Activated CD8-positive, alpha-beta memory T cell treated with anti-CD3 and anti-CD28 coated beads, Interleukin-2, amount 50 U/mL, for 24 hours (primary cell): ENCODE data around the gene CDK6.

Experiments used
- DNase-seq: peaks from one replicate; pipeline ENCODE4 v3.0.0-alpha.2; 2020; ENCODE audit errors: extremely low read depth

CDK6 gene

DNA sequence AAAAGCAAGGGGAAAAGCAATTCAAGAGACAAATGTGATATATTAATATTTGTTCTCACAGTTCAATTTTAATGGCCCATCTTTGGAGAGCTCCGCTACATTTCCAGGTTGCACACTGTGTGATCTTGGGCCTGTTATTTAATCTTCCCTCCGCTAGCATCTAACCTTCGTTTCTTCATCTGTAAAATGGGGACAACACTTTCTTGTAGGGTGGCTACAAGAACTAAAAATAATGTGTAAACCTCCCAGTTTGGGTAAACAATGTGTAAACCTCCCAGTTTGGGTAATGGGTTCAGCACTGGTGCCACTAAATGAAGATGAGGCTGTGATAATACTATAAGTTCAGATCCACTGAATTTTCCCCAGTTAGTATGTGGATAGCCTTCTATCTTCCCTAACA lies 99.5 kb downstream of the CDK6 start:
- DNase-seq: no peak

DNA sequence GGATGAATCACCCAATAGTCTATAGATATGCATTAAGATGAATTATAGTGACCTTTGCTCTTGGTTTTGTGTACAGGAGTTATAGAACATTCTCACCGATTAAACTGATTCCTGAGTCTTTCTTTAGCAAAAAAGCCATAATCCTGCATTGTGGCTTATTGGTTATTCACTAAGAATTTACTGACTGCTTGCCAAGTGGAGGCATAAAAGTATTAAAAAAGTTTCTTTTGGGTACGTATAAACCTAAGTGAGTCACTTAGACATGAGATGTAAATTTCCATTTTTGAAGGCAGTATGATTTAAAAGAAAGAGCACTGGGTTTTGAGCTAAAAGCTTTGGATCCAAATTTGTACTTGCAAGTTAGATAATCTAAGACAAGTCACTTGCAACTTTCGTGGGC lies 100.7 kb downstream of the CDK6 start:
- no peak for DNase-seq

DNA sequence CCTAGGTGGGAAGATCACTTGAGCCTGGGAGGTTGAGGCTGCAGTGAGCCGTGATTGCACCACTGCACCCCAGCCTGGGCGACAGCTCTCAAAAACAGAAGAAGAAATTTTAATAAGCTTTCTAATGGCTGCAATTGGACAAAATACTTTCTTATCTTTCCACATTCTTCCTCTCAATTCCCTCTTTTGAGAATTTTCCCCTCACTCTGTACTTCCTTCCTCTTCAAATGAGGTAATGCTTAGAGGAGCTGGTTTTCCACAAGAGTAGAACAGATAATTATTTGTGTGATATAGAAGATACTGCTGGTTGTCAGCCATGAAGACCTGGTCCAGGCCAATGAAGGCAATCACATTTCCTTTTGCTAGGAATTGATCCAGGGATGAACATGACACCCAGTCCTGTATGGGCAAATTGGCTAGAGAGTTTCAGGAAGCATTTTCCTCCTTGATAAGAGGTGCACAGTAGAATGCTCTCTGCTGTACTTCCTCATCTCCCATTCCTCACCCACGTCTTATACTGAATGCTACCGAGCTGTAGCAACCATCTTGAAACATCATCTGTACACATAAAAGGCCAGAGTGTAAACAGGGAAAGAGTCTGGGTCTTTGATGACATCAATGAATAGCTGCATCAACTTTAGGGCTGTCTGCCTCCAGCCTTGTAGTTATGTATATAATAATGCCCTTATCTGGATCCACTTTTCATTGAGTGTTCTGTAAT lies 103.9 kb downstream of the CDK6 start:
- no peak for DNase-seq

DNA sequence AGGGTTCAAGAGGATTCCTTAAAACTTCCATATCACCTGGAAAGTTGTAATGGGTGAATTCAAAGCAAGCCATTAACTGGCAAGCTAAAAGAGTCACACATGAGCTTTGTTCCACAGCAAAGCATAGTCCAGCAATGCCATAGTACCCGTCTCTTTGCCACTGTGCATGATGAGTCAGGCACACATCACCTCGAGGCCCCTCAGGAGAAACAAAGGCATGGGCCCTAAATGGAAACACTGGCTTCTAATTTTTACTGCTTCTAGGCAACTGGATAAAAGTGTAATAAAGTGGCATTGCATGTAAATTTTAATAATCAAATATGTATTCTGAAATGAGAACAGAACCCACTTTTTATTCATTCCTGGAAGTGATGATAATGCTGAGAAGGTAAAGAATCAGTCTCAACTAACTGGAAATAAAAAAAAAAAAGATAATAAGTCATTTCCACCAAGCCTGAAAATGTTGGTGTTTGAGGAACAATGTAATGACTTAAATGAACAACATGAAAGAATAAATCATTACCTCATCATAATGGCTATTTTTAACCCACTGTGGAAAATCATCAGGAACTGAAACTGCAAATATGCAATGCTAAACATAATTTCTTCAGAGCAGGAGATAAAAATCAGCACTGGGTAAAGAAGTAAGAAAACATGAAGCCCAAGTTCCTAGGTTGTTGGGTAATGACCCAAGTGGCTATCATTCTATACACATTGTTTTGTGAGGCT lies 104.9 kb downstream of the CDK6 start:
- peak; percentile 17 for DNase-seq

DNA sequence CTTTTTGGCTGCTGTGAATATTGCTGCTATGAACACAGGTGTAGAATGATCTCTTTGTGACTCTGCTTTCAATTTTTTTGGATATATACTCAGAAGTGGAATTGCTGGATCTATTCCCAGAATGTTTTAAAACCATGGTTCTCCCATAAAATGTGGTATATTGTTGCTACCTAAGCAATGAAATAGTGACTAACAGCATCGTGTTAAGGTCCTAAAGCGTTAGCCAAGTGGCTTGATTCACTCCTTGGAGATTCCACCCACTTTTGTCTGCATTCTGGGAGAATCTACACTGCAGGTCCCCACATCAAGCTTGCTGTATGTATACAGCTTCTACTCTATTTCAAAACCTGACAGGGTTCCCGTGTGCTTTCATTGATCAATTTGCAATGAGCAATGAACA lies 105.6 kb downstream of the CDK6 start:
- DNase-seq: no peak

DNA sequence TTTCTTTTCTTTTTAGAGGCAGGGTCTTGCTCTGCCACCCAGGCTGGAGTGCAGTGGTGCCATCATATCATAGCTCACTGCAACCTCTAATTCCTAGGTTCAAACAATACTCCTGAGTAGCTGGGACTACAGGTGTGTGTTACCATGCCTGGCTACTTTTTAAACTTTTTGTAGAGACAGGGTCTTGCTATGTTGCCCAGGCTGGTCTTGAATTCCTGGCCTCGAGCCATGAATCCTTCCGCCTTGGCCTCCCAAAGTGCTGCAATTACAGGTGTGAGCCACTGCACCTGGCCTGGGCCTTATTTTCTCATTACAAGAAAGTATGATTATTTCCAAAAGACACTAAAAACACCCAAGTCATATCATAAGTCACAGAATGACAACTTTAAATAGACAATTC lies 106.6 kb downstream of the CDK6 start:
- no peak for DNase-seq

DNA sequence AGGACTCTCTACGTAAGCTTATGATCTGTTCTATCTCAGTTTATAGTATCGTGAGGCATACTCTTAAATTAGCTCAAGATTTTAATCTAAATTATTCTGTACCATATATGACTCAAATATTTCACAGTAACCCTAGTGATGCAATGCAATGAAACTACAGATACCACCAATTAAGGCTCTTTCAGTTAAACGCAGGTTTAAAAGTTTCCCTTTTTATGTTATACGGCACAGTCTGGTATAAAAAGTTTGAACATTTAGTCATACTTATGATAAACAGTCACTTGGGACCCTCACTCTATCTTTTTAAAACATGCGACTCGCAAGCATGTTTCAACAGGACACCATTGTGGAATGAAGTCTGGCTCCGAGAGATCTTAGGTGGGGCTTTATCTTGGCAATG lies 107.2 kb downstream of the CDK6 start:
- no peak for DNase-seq

DNA sequence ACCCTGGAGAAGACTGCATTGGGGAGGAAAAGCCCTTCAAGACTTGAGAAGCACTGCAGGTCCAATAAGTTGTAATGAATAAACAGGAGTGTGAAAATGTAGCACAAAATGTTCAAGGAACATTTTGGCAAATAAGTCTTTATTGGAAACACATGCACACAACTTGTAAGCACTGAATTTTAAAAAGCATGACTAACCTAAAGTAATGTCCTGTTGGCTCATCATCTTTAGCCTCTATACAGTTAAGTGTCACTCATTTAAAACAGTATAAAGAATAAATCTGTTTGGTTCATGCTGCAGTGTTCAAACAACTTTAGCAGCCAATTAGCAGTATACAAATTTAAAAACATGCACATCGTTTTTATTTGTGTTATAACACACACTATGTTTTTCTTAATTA lies 108.6 kb downstream of the CDK6 start:
- DNase-seq: no peak

DNA sequence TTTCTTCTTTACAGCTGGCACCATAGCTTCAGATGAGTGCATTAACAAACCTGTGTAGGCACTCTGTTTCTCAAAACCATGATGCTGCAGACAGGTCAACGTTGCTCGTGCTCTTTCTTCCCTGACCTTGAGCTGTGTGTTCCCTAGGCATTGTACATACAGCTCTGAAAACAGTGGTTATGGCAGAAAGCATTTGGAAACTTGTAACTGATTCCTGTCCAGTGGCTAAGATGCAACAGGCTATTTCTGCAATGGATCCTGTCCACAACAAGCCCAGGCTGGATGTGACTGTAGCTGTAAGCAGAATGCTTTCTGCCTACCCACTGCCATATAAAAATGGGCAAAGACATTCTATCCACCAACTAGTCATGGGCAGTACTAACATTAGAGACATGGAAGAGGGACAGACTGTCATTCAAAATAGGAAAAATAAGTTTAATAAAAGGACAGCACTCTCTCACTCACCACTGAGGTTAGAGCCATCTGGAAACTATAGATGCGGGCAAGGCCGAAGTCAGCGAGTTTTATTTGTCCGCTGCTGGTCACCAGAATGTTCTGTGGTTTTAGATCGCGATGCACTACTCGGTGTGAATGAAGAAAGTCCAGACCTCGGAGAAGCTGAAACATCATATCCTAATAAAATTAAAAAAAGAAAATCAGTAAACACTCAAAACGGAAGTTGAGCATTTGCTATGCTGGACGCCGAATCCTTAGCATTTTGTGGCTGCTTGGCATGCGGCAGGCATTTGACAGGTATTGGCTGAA lies 111.0 kb downstream of the CDK6 start:
- no peak for DNase-seq

DNA sequence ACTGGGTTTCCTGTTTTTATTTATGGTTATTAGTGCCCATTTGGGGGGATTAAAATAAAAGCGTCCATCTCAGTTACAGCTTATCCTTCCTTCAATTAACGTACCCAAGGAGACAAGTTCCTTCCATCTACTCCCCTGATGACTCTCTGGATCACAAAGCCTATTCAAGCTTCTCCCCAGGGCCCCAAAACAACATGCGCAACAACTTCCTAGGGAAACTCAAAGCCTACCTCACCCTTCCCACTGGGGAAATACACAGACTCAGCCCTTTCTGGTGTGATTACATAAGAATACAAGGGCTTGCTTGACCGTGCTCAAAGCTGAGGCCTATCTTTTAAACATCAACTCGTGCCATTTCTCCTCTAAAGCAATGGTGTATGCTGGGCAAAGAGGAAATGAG lies 112.4 kb downstream of the CDK6 start:
- DNase-seq: no peak

DNA sequence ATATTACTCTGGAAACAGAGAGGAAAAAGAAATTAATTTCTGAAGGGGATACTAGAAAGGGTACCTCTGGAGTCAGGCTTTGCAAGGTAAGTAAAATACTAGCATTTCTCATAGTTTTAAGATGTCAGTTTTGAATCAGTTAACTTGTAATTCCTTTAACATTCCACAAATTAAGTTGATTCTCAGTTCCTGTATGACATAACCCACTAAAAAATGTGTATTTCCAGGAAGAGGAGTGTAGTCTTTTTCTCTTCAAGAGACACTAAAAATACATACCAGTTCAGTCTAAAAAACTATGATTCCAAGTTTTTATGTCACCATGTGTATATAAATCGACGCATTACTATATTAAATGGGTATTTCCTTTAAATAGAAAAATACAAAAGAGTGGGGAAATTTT lies 113.2 kb downstream of the CDK6 start:
- no peak for DNase-seq

DNA sequence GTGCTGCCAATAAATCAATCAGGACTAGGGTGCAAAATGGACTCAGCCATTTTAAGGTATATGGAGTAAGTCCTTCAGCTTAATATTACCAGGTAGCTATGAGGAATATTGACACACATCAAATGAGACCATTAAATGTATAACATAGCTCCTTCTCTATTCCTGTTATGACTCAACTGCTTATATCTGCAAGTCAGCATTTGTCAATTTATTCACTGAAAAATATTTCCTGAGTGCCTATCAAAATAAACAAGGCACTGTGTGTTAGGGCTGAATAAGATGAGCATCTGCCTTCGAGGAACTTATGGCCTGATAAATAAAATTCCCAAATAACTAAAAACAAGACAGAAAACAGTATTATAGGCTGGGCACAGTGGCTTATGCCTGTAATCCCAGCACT lies 113.8 kb downstream of the CDK6 start:
- DNase-seq: no peak

DNA sequence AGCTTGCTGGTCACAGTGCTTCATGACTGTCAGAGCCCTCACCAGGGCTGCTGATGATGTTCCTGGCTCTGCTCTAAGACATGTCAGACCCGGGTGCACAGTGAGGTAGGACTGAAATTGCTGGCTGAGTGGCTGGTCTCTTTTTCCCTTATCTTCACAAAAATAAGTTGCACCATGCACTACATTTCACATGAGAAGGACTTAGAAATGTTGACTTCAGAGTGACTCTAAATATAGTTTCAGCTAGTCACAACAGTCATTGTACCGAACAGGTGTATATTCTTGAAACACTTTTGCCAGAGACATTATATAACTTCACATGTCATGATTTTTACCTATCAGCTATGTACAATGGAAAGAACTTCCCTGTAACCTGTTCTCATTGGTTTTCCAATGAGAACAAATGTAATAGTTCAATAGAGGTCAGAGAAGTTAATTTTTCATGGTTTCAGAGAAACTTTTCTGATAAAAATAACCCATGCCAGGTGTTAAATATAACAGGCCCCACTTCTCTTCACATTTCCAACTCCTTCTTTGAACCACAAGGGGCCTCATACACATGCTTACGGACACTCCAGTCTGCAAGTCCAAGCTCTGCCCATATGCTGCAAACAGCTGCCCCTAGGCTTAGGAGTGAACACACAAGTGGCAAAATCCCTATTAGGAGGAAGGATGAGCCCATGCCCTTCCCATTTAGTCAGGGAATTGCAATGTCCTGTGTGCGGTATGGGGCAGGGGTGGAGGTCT lies 115.6 kb downstream of the CDK6 start:
- DNase-seq: no peak

DNA sequence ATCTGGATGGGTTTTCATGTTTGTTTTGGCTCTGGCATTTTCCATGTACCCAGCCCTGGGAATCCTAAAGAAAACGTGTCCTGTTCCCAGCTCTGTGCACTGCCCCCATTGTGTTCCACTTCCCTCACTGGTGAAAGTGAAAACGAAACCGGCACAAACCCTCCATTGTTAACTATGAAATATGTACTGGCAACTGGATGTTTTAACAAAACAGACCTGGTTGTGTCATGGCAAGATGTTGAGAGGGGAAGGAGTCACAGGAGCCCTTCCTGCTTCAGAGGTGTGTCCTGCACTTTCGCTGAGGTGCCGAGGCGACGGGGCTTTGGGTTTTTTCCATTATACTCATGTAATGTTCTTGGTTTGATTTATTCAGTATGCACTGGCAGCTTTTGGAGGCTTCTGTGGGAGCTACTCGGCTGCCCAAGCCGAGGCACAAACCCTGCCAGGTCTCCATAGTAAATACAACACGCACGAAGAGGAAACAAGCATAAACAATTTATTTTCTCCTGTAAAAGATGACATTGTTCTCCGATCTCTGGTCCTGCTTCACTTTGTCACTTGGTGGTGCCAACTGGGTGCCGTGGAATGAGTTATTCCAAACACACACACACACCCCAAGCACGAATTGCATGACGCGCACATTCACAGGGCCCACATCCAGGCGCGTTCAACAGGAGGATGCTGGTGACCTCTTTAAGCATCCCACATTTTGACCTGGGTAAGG lies 118.2 kb downstream of the CDK6 start:
- DNase-seq: peak; percentile 15

DNA sequence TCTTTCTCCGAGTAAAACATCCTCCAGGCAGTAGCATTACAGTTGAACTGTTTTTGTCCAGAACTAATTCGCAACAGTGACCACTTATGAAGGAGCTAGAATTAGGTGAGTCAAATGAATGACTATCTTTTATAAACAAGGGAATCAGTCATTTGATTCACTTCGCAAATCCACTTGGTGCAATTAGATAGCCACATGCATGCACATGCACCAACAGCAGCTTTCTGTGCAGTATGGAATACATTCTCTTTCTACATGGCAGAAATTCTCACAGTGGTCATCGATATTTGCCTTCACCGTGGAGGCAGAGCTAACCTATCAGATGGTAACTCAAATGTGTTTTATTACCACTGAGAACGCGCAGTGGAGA lies 118.8 kb downstream of the CDK6 start:
- no peak for DNase-seq

DNA sequence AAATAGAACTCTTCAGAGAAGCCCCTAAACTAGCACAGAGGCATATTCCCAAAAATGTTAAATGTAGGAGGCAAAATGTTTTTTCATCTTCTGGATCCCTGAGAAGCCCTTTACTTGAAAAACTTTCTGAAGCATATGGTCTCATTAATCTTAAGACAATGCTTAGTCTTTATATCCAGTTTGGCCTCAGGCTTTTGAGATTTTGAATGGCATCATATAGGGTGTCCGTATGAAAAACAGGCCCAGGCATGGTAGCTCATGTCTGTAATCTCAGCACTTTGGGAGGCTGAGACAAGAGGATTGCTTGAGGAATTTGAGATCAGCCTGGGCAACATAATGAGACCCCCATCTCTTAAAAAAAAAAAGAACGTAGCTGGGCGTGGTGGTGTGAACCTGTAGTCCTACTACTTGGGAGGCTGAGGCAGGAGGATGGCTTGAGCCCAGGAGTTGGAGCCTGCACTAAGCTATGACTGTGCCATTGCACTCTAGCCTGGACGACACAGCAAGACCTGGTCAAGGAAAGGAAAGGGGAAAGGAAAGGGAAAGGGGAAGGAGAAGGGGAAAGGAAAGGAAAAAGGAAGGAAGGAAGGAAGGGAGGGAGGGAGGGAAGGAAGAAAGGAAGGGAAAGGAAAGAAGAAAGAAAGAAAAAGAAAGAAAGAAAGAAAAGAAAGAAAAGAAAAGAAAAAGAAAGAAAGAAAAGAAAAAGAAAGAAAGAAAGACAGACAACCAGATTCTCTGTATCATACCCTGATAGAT lies 119.4 kb downstream of the CDK6 start:
- no peak for DNase-seq

DNA sequence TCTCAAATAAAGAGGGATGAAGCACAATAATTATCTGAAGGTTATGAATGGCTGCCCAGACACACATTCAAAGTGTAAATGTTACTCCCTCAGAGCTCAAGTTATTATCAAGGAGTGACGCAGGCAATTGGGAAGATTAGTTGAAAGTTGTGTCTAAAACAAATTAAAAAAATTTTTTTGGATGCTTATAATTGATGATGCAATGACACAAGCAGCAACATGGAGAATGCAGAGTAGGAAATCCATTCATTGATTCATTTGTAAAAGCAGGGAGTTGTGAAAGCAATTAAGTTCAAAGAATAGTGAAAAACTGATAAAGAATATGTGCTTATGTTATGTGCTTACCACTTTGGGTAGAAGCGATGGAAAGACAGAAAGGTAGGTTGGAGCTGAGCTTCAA lies 120.4 kb downstream of the CDK6 start:
- DNase-seq: no peak

DNA sequence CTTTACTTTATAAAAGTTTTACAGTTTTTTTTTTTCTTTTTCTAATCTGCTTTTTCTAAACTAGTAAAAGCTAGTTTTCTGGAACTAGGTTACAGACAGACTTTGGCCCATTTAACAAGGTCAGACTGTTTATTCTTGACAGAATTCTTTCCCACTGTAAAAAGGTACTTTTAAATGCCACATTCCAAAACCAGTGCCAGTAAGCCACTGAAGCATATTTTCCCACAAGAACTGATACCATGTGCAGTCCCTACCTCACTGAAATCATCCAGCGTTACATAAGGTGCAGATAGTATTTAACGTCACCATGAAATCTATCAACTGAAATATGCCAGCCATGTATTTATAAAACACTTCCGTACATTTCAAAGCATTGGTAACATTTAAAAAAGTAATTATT lies 121.6 kb downstream of the CDK6 start:
- DNase-seq: no peak

DNA sequence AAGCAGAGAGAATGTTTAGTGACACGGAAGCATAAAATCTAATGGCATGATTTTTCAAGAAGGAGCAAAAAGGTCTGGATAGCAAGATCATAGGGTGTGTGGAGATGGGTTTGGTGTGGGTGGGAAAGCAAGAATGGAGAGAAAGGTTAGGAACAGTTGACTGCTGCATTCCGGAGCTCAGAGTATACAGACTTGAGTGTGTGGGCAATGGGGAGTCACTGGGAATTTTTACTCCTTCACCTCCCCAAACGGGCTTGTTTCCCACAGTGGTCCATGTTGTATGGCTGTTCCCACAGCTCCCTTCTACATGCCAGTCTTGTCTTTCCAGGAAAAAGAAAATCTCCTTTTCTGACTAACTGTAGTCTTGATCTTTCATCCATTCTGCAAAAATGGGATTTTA lies 122.1 kb downstream of the CDK6 start:
- DNase-seq: no peak

DNA sequence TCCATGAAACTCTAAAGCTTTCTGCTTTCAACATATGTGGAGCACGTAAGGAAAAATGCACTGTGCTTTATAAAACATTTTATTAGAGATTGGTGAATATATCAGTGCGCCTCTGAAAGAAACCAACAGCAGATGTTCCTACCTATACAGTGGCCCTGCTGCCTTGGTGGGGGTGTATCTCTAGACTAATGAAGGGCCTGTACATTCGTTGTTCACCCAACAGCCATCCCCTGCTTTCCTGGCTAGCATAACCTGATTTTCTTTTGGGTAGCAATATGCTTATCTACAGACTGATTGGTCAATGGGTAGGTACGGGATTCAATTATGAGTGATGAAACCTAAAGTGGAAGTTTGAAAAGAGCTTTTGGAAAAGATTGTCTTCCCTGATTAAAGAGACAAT lies 126.5 kb downstream of the CDK6 start:
- no peak for DNase-seq

DNA sequence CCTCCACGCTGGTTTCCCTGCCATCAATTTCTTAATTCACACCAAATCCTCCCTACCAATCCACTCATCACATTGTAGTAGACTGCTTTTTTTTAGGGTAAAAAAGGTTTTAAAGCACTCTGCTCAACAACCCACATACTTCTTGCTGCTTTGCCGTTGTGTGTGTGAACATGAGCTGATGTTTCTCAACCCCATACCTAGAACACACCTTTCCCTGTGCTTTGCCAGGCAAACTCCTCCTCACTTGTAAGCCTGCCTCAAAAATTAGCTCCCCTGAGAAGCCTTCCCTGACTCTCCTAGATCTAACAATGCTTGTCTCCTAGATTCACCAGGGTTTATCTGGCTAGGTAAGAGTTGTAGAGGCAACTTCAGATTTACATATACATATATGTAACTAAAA lies 127.2 kb downstream of the CDK6 start:
- no peak for DNase-seq
